Natural killer cell (primary cell): ENCODE measurements around the gene APBA1. TPM values are rescaled to one million over a fixed set of nuclear protein-coding genes. Genes with fewer than 3 reads are reported as not detected.

ENCODE experiments used
- ATAC-seq, 3 donors: fragments of 150-1000 bp in 2 of 3; fragments of 200-7000 bp in 1 of 3; cut with Tn5 transposase; 1 replicate in 1 of 3; 2 replicates in 2 of 3; pipeline ENCODE4 v1.10.0; 2021; ENCODE audit warnings: mild to moderate bottlenecking in 2 of 3, moderate library complexity in 2 of 3
- DNase-seq, 2 donors: peaks; one replicate each; pipeline versions ENCODE4 v3.0.0 to v3.0.0-alpha.2; 2013 to 2021; ENCODE audit warnings: mixed read lengths in 1 of 2
- H3K27ac ChIP-seq: one replicate; pipeline ENCODE4 v1.5.1; 2013; ENCODE audit warnings: mild to moderate bottlenecking, low read length
- H3K27me3 ChIP-seq: one replicate; pipeline ENCODE4 v1.6.1; 2013; ENCODE audit warnings: low read length; ENCODE audit not compliant: control insufficient read depth, insufficient read depth
- H3K36me3 ChIP-seq: one replicate; pipeline ENCODE4 v1.6.1; 2013; ENCODE audit warnings: low read length; ENCODE audit not compliant: control insufficient read depth, insufficient read depth
- H3K4me1 ChIP-seq: one replicate; pipeline ENCODE4 v1.6.1; 2013; ENCODE audit warnings: low read length; ENCODE audit not compliant: control insufficient read depth, insufficient read depth
- H3K4me3 ChIP-seq: one replicate; pipeline ENCODE4 v1.5.1; 2013; ENCODE audit warnings: low read length
- H3K9me3 ChIP-seq: one replicate; pipeline ENCODE4 v1.6.1; 2013; ENCODE audit warnings: low read length; ENCODE audit not compliant: control insufficient read depth, insufficient read depth
- H3K27ac Mint-ChIP-seq, 2 donors: one replicate each; pipeline ENCODE4 v1.8.0; 2022; ENCODE audit warnings: mild to moderate bottlenecking in 2 of 2, mixed read lengths in 2 of 2, moderate library complexity in 1 of 2
- H3K27me3 Mint-ChIP-seq, 2 donors: one replicate each; pipeline ENCODE4 v1.8.0; 2022; ENCODE audit warnings: low read depth in 2 of 2, mixed read lengths in 2 of 2
- H3K36me3 Mint-ChIP-seq: one replicate; pipeline ENCODE4 v1.8.0; 2022; ENCODE audit warnings: mixed read lengths
- H3K4me1 Mint-ChIP-seq, 2 donors: one replicate each; pipeline ENCODE4 v1.8.0; 2022; ENCODE audit warnings: mixed read lengths in 2 of 2
- H3K4me3 Mint-ChIP-seq: one replicate; pipeline ENCODE4 v1.8.0; 2022; ENCODE audit warnings: mild to moderate bottlenecking, moderate library complexity, mixed read lengths
- H3K9me3 Mint-ChIP-seq, 2 donors: one replicate each; pipeline ENCODE4 v1.8.0; 2022; ENCODE audit warnings: mixed read lengths in 2 of 2
- WGBS: methylation state at CpG from one replicate; pipeline ENCODE4 v1.1.7; 2013; ENCODE audit warnings: missing lambda C conversion rate; ENCODE audit not compliant: insufficient coverage; 5-methylcytosine and 5-hydroxymethylcytosine counted together
- intact Hi-C: fragments of 100-400 bp; cut with micrococcal nuclease; formaldehyde crosslinking; loops from one replicate; pipeline ENCODE4 v1.14.2; 2022
- total RNA-seq, 4 donors: library from RNA; stranded (reverse); fragments of 120-200 nt in 1 of 4; gene quantifications; one replicate each; pipeline versions ENCODE4 v1.2.3 to v1.2.4, GENCODE V29; 2013 to 2022
- TF ChIP-seq, protein P1 (sequence below): fragments of 200-600 bp; IDR thresholded peaks from one replicate; pipeline ENCODE4 v1.8.0; 2022; ENCODE audit warnings: antibody characterized with exemption

APBA1 gene
- total RNA-seq, 3 donors from 2014 or later (not counting 1 experiment from before 2014, with no cell fraction given) = 0.11 to 0.31 (median 0.13) TPM

DNA sequence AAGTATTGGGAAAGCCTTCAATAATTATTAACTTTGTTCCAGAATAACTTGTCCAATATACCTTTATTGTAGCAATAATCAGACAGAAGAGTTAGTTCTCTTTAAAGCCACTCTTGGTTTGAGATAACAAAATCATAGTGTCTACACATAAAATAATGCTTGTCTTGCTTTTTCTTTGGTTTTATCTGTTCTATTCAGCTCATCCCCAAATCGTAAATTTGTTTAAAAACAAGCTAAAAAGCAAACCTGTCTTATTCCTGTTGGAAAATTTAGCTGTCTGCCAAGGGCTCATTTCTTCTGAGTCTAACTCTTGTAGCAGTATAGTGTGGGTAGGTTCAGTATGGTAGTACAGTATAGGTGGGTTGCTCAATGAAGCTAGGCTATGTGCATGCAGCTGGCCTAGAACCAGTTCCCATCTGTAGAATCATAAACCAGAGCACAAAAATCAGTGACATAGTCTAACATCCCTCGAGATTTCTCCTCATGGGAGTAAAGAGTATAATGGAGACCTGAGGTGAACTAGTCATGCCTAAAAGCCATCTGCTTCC is 17.9 kb upstream of the APBA1 start:
- H3K36me3 ChIP-seq = no peaks in the 10 kb centered on the region
- peaks cover 0 to 3% of the 10 kb centered on the region in 2 donors for H3K9me3 Mint-ChIP-seq
- no peaks in the 10 kb centered on the region for H3K9me3 ChIP-seq
- WGBS = 79% methylated on average over 2 of the region's 2 CpGs
- H3K27me3 ChIP-seq = no peaks in the 10 kb centered on the region
- H3K27me3 Mint-ChIP-seq = peaks cover 3 to 27% of the 10 kb centered on the region in 2 donors
- H3K27ac Mint-ChIP-seq = no peak overlapping the region
- H3K4me1 ChIP-seq = no peaks in the 10 kb centered on the region
- H3K27ac ChIP-seq = no peak overlapping the region
- H3K4me3 Mint-ChIP-seq = no peak overlapping the region
- H3K36me3 Mint-ChIP-seq = no peaks in the 10 kb centered on the region
- no peak for DNase-seq
- ATAC-seq = no peak
- H3K4me1 Mint-ChIP-seq = no peaks in the 10 kb centered on the region
- H3K4me3 ChIP-seq = no peak overlapping the region
- intact Hi-C loops = no loop called here
- TF ChIP-seq, protein P1, sequence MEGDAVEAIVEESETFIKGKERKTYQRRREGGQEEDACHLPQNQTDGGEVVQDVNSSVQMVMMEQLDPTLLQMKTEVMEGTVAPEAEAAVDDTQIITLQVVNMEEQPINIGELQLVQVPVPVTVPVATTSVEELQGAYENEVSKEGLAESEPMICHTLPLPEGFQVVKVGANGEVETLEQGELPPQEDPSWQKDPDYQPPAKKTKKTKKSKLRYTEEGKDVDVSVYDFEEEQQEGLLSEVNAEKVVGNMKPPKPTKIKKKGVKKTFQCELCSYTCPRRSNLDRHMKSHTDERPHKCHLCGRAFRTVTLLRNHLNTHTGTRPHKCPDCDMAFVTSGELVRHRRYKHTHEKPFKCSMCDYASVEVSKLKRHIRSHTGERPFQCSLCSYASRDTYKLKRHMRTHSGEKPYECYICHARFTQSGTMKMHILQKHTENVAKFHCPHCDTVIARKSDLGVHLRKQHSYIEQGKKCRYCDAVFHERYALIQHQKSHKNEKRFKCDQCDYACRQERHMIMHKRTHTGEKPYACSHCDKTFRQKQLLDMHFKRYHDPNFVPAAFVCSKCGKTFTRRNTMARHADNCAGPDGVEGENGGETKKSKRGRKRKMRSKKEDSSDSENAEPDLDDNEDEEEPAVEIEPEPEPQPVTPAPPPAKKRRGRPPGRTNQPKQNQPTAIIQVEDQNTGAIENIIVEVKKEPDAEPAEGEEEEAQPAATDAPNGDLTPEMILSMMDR = no peak

DNA sequence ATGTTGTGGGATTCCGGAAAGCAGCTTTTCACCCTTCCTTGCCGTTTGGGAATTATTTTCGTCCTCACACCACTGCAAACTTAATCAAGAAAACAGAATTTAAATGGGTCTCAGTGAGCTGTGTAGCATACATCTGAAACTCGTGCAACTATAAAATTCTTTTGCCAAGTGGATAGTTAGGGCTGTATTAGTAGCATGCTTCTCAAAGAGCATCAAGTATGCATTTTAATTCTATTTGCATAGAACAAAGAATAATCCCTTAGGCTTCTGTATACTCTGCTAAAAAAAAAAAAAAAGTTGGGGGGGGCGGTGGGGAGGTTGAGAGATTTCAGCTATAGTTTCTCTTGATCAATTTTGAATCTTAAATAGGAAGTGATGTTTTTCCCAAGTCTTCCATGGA is 11.8 kb upstream of the APBA1 start:
- Mint-ChIP-seq H3K4me3 (no peak overlapping the region), H3K4me1 (no peaks in the 10 kb centered on the region), H3K36me3 (no peaks in the 10 kb centered on the region), H3K27me3 (peaks cover 4 to 7% of the 10 kb centered on the region in 2 donors), H3K27ac (no peak overlapping the region), H3K9me3 (no peaks in the 10 kb centered on the region)
- DNase-seq (no peak), ATAC-seq (no peak)
- Histone ChIP-seq H3K27ac (no peak overlapping the region), H3K27me3 (no peaks in the 10 kb centered on the region), H3K36me3 (no peaks in the 10 kb centered on the region), H3K4me1 (no peaks in the 10 kb centered on the region), H3K4me3 (no peak overlapping the region), H3K9me3 (no peaks in the 10 kb centered on the region)
- TF ChIP-seq, protein P1 = no peak
- WGBS = 90% methylated on average over 3 of the region's 5 CpGs
- intact Hi-C loops = no loop called here

DNA sequence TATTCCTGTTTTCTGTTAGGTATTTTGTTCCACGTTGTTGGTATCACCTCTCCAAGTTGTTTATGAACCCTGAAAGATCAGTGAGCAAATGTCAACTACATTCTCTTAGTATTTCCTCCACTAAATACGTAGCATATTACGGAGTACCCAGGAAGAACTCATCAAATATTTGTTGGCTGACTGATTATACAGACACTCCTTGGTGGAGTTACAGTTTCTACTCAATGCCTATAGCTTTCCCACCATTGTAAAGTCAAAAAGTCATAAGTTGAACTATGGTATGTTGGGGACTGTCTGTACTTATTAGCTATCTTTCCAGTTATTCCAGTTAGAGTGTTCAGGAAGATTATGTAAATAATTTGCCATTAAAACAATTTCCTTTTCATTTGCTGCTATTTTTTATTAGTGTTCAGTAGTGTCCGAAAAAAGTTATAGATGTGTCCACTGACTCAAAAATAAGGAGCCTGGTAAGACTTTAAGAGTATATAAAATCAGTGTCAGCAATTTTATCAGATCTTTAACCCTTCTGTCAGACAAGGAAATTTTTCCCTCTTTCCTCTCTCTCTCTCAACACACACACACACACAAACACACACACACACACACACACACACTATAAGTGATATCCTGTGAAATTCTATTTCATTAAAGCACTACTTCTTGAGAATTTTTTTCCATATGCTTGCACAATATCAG is 6.8 kb upstream of the APBA1 start:
- Mint-ChIP-seq H3K27ac (no peak overlapping the region), H3K9me3 (no peaks in the 10 kb centered on the region), H3K4me1 (peaks cover 0 to 8% of the 10 kb centered on the region in 2 donors), H3K36me3 (no peaks in the 10 kb centered on the region), H3K4me3 (no peak overlapping the region), H3K27me3 (peaks cover 4 to 21% of the 10 kb centered on the region in 2 donors)
- no peaks in the 10 kb centered on the region for H3K9me3 ChIP-seq
- no peak for DNase-seq
- no peak overlapping the region for H3K4me3 ChIP-seq
- H3K27ac ChIP-seq = no peak overlapping the region
- no peak for ATAC-seq
- no peaks in the 10 kb centered on the region for H3K4me1 ChIP-seq
- no peaks in the 10 kb centered on the region for H3K36me3 ChIP-seq
- TF ChIP-seq, protein P1 = no peak
- no peaks in the 10 kb centered on the region for H3K27me3 ChIP-seq
- WGBS = 83% methylated on average over 3 of the region's 4 CpGs
- intact Hi-C loops = no loop called here
